HepG2 (cell line): Measurements from ENCODE around the gene TDRD9.

Source experiments
- CREB1 ChIP-seq, 2 experiments: fragments of 450-650 bp in 1 of 2; IDR thresholded peaks; 2 replicates each; pipeline ENCODE4 v1.6.1; 2016 to 2017; ENCODE audit warnings: control low read depth in 1 of 2, mild to moderate bottlenecking in 1 of 2, missing compliant biosample characterization in 1 of 2, missing genetic modification characterization in 1 of 2
- CTCF ChIP-seq: sonication (generic); formaldehyde crosslinking; IDR thresholded peaks from 2 replicates; pipeline ENCODE4 v1.5.0; 2020; ENCODE audit warnings: mild to moderate bottlenecking, missing genetic modification reagents, moderate library complexity
- HDAC2 ChIP-seq: sonication (generic); formaldehyde crosslinking; IDR thresholded peaks from 2 replicates; pipeline ENCODE4 v1.4.0; 2020; ENCODE audit warnings: missing genetic modification reagents
- HIVEP1 ChIP-seq: sonication (generic); formaldehyde crosslinking; IDR thresholded peaks from 2 replicates; pipeline ENCODE4 v1.4.0; 2020; ENCODE audit warnings: mild to moderate bottlenecking, missing genetic modification reagents
- HNRNPH1 ChIP-seq: fragments of 200-400 bp; formaldehyde crosslinking; optimal IDR thresholded peaks from 2 replicates; pipeline ENCODE3; 2017; ENCODE audit warnings: mild to moderate bottlenecking, low read depth, low read length
- MEIS1 ChIP-seq: sonication (generic); formaldehyde crosslinking; IDR thresholded peaks from 2 replicates; pipeline ENCODE4 v1.9.0; 2021; ENCODE audit warnings: mild to moderate bottlenecking, missing genetic modification reagents, moderate library complexity, borderline replicate concordance
- RAD21 ChIP-seq: fragments of 450-650 bp; formaldehyde crosslinking; IDR thresholded peaks from 2 replicates; pipeline ENCODE4 v1.5.0; 2020; ENCODE audit warnings: mild to moderate bottlenecking
- SMC3 ChIP-seq: IDR thresholded peaks from 2 replicates; pipeline ENCODE4 v1.6.1; 2011; ENCODE audit warnings: low read length, improper control_type of control experiment
- TAF1 ChIP-seq: sonication (generic); formaldehyde crosslinking; IDR thresholded peaks from 2 replicates; pipeline ENCODE4 v1.4.0; 2020; ENCODE audit warnings: missing genetic modification reagents
- ZNF562 ChIP-seq: sonication (generic); formaldehyde crosslinking; IDR thresholded peaks from 2 replicates; pipeline ENCODE4 v1.8.0; 2022; ENCODE audit warnings: missing genetic modification reagents, borderline replicate concordance
- ZNF724P ChIP-seq: sonication (generic); formaldehyde crosslinking; IDR thresholded peaks from 2 replicates; pipeline ENCODE4 v1.8.0; 2022; ENCODE audit warnings: missing genetic modification reagents, borderline replicate concordance

- no peak for TF ChIP-seq RAD21
- no peak for TF ChIP-seq ZNF562 (CRISPR knock-in tag)
- no peak for TF ChIP-seq CREB1 (IDR thresholded peaks at IDR 0.05)
- no peak for TF ChIP-seq CREB1 (CRISPR knock-in tag; IDR thresholded peaks at IDR 0.05)
- TF ChIP-seq TAF1 (CRISPR knock-in tag), result no peak
- TF ChIP-seq CTCF (CRISPR knock-in tag), result no peak
- TF ChIP-seq SMC3, result no peak
- no peak for TF ChIP-seq ZNF724P (CRISPR knock-in tag)
- no peak for TF ChIP-seq HDAC2 (CRISPR knock-in tag)
- no peak for TF ChIP-seq MEIS1 (CRISPR knock-in tag)
- no peak for TF ChIP-seq HIVEP1 (CRISPR knock-in tag)
- no peak for TF ChIP-seq HNRNPH1
Measured at GRCh38 chr14:104036212-104036611, 108.0 kb downstream of the TDRD9 start.
